ENCODE results near the gene BEST1. TPM values are rescaled to one million over a fixed set of nuclear protein-coding genes. Genes with fewer than 3 reads are reported as not detected.

Gene BEST1
- total RNA-seq, 1 experiment from 2014 or later, result 2.3 TPM

GRCh38 chr11:62011881-62012280 lies 61.7 kb downstream of the BEST1 start:
- RAD21 ChIA-PET (ENCODE audit: low non-redundant PET in 1 of 2, low total read pairs in 2 of 2, uncharacterized antibody in 2 of 2, unreplicated experiment in 2 of 2), result interaction anchor here in 1 of 2 experiments (0.7 kb wide), 1 partner anchor 64 kb away, joined by 3 read pairs; no protein-coding TSS in a partner anchor
- intact Hi-C loops (cut with micrococcal nuclease), result no loop called here
- CTCF ChIA-PET, result interaction anchor here (1.0 kb wide), 1 partner anchor 113 kb away, joined by 3 read pairs; no protein-coding TSS in a partner anchor
- peaks cover 17 to 20% of the 10 kb centered on the region in 2 experiments for H3K4me1 ChIP-seq (ENCODE audit: control insufficient read depth in 1 of 2, insufficient read depth in 2 of 2, low read length in 2 of 2)
- no peak overlapping the region for H3K9ac ChIP-seq (ENCODE audit: low read length)
- H3K27me3 ChIP-seq (ENCODE audit: insufficient read depth, low read length), result no peaks in the 10 kb centered on the region
- no TSS peak for BruUV-seq (replicated peaks)
- no peak overlapping the region for H3K4me2 ChIP-seq (ENCODE audit: low read length)
- H3K79me2 ChIP-seq (ENCODE audit: insufficient read depth, low read length), result no peaks in the 10 kb centered on the region
- H3K36me3 ChIP-seq (ENCODE audit: control insufficient read depth in 1 of 2, insufficient read depth in 2 of 2, low read length in 2 of 2), result no peaks in the 10 kb centered on the region
- no peak overlapping the region for H3K27ac ChIP-seq (ENCODE audit: low read depth, low read length)
- TF ChIP-seq EZH2phosphoT487 (IDR thresholded peaks at IDR 0.05; ENCODE audit: borderline replicate concordance), result no peak
- no peak for TF ChIP-seq SIN3A (IDR thresholded peaks at IDR 0.05; ENCODE audit: low read depth)
- no peak for TF ChIP-seq JUND (IDR thresholded peaks at IDR 0.05)
- no peak for TF ChIP-seq FOSL1 (IDR thresholded peaks at IDR 0.05; ENCODE audit: low read depth)
- no peak for DNase-seq (ENCODE audit: low read depth, low spot score)
- no peaks in the 10 kb centered on the region for H3K9me3 ChIP-seq (ENCODE audit: control insufficient read depth in 1 of 2, insufficient read depth in 1 of 2, low read depth in 1 of 2, low read length in 2 of 2)
- no peak for ATAC-seq
- H4K20me1 ChIP-seq (ENCODE audit: insufficient read depth), result no peaks in the 10 kb centered on the region
- no peak overlapping the region for H2AFZ ChIP-seq (ENCODE audit: low read depth, low read length, poor library complexity, severe bottlenecking)
- POLR2A ChIA-PET, result interaction anchor here (1.0 to 1.7 kb wide), 2 partner anchors 44 to 62 kb away, joined by 3 to 6 read pairs; partner anchors contain the start of genes BEST1 and FTH1
- no peak overlapping the region for H3K4me3 ChIP-seq (replicated peaks in 1 of 2; ENCODE audit: low read depth in 1 of 2, low read length in 2 of 2)
- no peaks in the 10 kb centered on the region for H3K9me2 ChIP-seq (ENCODE audit: insufficient read depth)

DNA sequence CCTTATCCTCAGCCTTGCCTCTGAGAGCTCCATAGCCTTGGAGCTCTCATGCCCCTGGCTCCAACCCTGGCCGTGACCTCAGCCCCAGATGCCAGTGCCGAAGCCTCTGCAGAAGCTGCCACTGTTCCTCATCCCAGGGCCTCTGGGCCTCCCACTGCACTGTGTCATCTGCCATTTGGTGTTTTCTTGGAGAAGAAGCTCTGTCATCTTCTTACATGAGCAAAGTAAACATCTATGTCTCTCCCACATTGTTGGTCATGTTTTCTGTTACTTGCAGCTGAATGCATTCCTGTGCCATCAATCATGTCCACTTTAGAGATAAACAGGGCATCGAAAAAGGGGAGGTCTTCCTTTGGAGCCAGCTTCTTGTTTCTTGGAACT lies 62.3 kb downstream of the BEST1 start:
- POLR2A ChIA-PET, result interaction anchor here (1.0 to 1.7 kb wide), 4 partner anchors 12 to 63 kb away, joined by 3 to 6 read pairs (median 4); partner anchors contain the start of genes BEST1 and FTH1
- Histone ChIP-seq H3K27me3 (ENCODE audit: insufficient read depth, low read length) (no peaks in the 10 kb centered on the region), H3K9me2 (ENCODE audit: insufficient read depth) (no peaks in the 10 kb centered on the region), H4K20me1 (ENCODE audit: insufficient read depth) (no peaks in the 10 kb centered on the region), H3K4me3 (replicated peaks in 1 of 2; ENCODE audit: low read depth in 1 of 2, low read length in 2 of 2) (no peak overlapping the region), H3K4me2 (ENCODE audit: low read length) (peak overlapping the region; percentile 40), H2AFZ (ENCODE audit: low read depth, low read length, poor library complexity, severe bottlenecking) (no peak overlapping the region), H3K27ac (ENCODE audit: low read depth, low read length) (peak overlapping the region; percentile 30; the same call in 1 of the 2 replicates), H3K36me3 (ENCODE audit: control insufficient read depth in 1 of 2, insufficient read depth in 2 of 2, low read length in 2 of 2) (no peaks in the 10 kb centered on the region), H3K9ac (ENCODE audit: low read length) (no peak overlapping the region), H3K4me1 (ENCODE audit: control insufficient read depth in 1 of 2, insufficient read depth in 2 of 2, low read length in 2 of 2) (peaks cover 17 to 20% of the 10 kb centered on the region in 2 experiments), H3K79me2 (ENCODE audit: insufficient read depth, low read length) (no peaks in the 10 kb centered on the region), H3K9me3 (ENCODE audit: control insufficient read depth in 1 of 2, insufficient read depth in 1 of 2, low read depth in 1 of 2, low read length in 2 of 2) (no peaks in the 10 kb centered on the region)
- CTCF ChIA-PET, result no interaction called here
- intact Hi-C loops (cut with micrococcal nuclease), result no loop called here
- 0 out of 2 replicates have a peak, but pooled peaks have one; percentile 7 for ATAC-seq
- RAD21 ChIA-PET (ENCODE audit: low non-redundant PET in 1 of 2, low total read pairs in 2 of 2, uncharacterized antibody in 2 of 2, unreplicated experiment in 2 of 2), result no interaction called here
- DNase-seq (ENCODE audit: low read depth, low spot score), result no peak
- TF ChIP-seq TCF7L2 (IDR thresholded peaks at IDR 0.05; ENCODE audit: borderline replicate concordance, extremely low read depth, insufficient read depth, insufficient read length), result no peak
- no peak for TF ChIP-seq SRF (IDR thresholded peaks at IDR 0.05; ENCODE audit: low read depth)
- no peak for TF ChIP-seq RAD21 (IDR thresholded peaks at IDR 0.05; ENCODE audit: low read depth)
- no peak for TF ChIP-seq YY1 (IDR thresholded peaks at IDR 0.05; ENCODE audit: extremely low read depth, insufficient replicate concordance, low read depth, low read length)
- TF ChIP-seq, protein P1, sequence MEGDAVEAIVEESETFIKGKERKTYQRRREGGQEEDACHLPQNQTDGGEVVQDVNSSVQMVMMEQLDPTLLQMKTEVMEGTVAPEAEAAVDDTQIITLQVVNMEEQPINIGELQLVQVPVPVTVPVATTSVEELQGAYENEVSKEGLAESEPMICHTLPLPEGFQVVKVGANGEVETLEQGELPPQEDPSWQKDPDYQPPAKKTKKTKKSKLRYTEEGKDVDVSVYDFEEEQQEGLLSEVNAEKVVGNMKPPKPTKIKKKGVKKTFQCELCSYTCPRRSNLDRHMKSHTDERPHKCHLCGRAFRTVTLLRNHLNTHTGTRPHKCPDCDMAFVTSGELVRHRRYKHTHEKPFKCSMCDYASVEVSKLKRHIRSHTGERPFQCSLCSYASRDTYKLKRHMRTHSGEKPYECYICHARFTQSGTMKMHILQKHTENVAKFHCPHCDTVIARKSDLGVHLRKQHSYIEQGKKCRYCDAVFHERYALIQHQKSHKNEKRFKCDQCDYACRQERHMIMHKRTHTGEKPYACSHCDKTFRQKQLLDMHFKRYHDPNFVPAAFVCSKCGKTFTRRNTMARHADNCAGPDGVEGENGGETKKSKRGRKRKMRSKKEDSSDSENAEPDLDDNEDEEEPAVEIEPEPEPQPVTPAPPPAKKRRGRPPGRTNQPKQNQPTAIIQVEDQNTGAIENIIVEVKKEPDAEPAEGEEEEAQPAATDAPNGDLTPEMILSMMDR (IDR thresholded peaks at IDR 0.05 in 2 of 3, conservative IDR thresholded peaks at IDR 0.05 in 1 of 3; ENCODE audit: borderline replicate concordance in 1 of 3, insufficient read depth in 1 of 3, low read depth in 2 of 3, low read length in 2 of 3), result no peak
- no peak for TF ChIP-seq EZH2phosphoT487 (IDR thresholded peaks at IDR 0.05; ENCODE audit: borderline replicate concordance)
- TF ChIP-seq SIN3A (IDR thresholded peaks at IDR 0.05; ENCODE audit: low read depth), result no peak
- BruUV-seq (replicated peaks), result no TSS peak

Measured in HCT116 (cell line).